Breast epithelium (tissue), 3 donors: ENCODE measurements around the gene HGF.

Experiments used
- CTCF ChIP-seq, 3 donors: fragments of 450-650 bp; IDR thresholded peaks; one replicate each; pipeline ENCODE4 v1.5.1; 2016 to 2017; ENCODE audit warnings: antibody characterized with exemption in 3 of 3, mild to moderate bottlenecking in 3 of 3, moderate library complexity in 3 of 3
- POLR2A ChIP-seq: fragments of 450-650 bp; IDR thresholded peaks from one replicate; pipeline ENCODE4 v1.6.1; 2016; ENCODE audit warnings: antibody characterized with exemption, mild to moderate bottlenecking, moderate library complexity

- no peak for TF ChIP-seq CTCF (IDR thresholded peaks at IDR 0.05)
- TF ChIP-seq POLR2A, result no peak
These were observed 117.6 kb downstream of the HGF start for GRCh38 chr7:81652225-81652624.
